GM12878 (cell line): ENCODE measurements around the gene TMEM235. TPM values are rescaled to one million over a fixed set of nuclear protein-coding genes. Genes with fewer than 3 reads are reported as not detected.

Experiments
- ATAC-seq: fragments of 200-7000 bp; cut with Tn5 transposase; 3 replicates; pipeline ENCODE4 v1.9.1; 2020; ENCODE audit warnings: mild to moderate bottlenecking, moderate library complexity
- BruUV-seq: library from RNA; stranded (reverse); fragments of 400-500 nt; replicated peaks from 2 replicates; lab custom pipeline; 2021; lab: Mats Ljungman, UMichigan
- CTCF ChIA-PET: fragments of 300-600 bp; sonication (Branson Sonifier 250); formaldehyde crosslinking; extraction: SDS; loops from one replicate; lab custom pipeline; 2021; ENCODE audit warnings: inconsistent platforms; lab: Yijun Ruan, JAX
- POLR2A ChIA-PET: fragments of 350-600 bp; formaldehyde crosslinking; extraction: SDS; loops from one replicate; lab custom pipeline; 2021; ENCODE audit warnings: inconsistent platforms; lab: Charles Lee
- RAD21 ChIA-PET: fragments of 300-600 bp; sonication (Branson Sonifier 250); formaldehyde crosslinking; loops from one replicate; lab custom pipeline; 2023; ENCODE audit warnings: antibody characterized with exemption; ENCODE audit not compliant: unreplicated experiment; lab: Charles Lee
- SMC1A ChIA-PET: fragments of 300-600 bp; sonication (Branson Sonifier 250); formaldehyde crosslinking; loops from one replicate; lab custom pipeline; 2023; ENCODE audit not compliant: unreplicated experiment, uncharacterized antibody; lab: Charles Lee
- DNase-seq: peaks from one replicate; pipeline ENCODE4 v3.0.0-alpha.2; 2011; ENCODE audit warnings: low read depth, low spot score
- FAIRE-seq: peaks from 3 replicates; lab custom pipeline; 2011; peaks lifted over from hg19 to GRCh38; lab: Jason Lieb, UNC
- H2AFZ ChIP-seq: 2 replicates; pipeline ENCODE4 v1.6.0; 2011; ENCODE audit warnings: low read depth, low read length, control low read depth; ENCODE audit not compliant: control insufficient read depth
- H3K27ac ChIP-seq: 2 replicates; pipeline ENCODE4 v1.5.1; 2011; ENCODE audit warnings: control low read depth; ENCODE audit not compliant: control insufficient read depth, insufficient read depth
- H3K27me3 ChIP-seq, 2 experiments: replicated peaks in 1 of 2; 2 replicates each; pipeline versions ENCODE4 v1.6.0 to v1.6.1; 2011; ENCODE audit warnings: low read length in 1 of 2; ENCODE audit not compliant: control insufficient read depth in 2 of 2, insufficient read depth in 2 of 2
- H3K36me3 ChIP-seq, 2 experiments: 2 replicates each; pipeline ENCODE4 v1.5.1; 2011; ENCODE audit warnings: low read length in 1 of 2; ENCODE audit not compliant: control insufficient read depth in 2 of 2, insufficient read depth in 2 of 2
- H3K4me1 ChIP-seq: 2 replicates; pipeline ENCODE4 v1.6.1; 2011; ENCODE audit warnings: mild to moderate bottlenecking, low read length, moderate library complexity, mixed read lengths; ENCODE audit not compliant: control insufficient read depth, insufficient read depth
- H3K4me2 ChIP-seq: 2 replicates; pipeline ENCODE4 v1.6.0; 2011; ENCODE audit warnings: control low read depth; ENCODE audit not compliant: control insufficient read depth, insufficient read depth
- H3K4me3 ChIP-seq: fragments of 200-600 bp; sonication (generic); 2 replicates; pipeline ENCODE4 v1.5.1; 2016
- H3K79me2 ChIP-seq: 2 replicates; pipeline ENCODE4 v1.6.0; 2011; ENCODE audit warnings: low read length; ENCODE audit not compliant: control insufficient read depth, insufficient read depth
- H3K9ac ChIP-seq: 2 replicates; pipeline ENCODE4 v1.8.0; 2011; ENCODE audit warnings: low read length, control low read depth, mixed read lengths; ENCODE audit not compliant: control insufficient read depth, insufficient read depth
- H3K9me3 ChIP-seq: replicated peaks from 3 replicates; pipeline ENCODE4 v1.5.1; 2011; ENCODE audit warnings: mild to moderate bottlenecking, low read length; ENCODE audit not compliant: control insufficient read depth, insufficient read depth
- H4K20me1 ChIP-seq: 2 replicates; pipeline ENCODE4 v1.6.0; 2011; ENCODE audit not compliant: control insufficient read depth, insufficient read depth
- RUNX3 ChIP-seq: IDR thresholded peaks from 2 replicates; pipeline ENCODE4 v1.6.1; 2012; ENCODE audit warnings: low read length, inconsistent platforms
- TBL1XR1 ChIP-seq: IDR thresholded peaks from 2 replicates; pipeline ENCODE4 v1.6.1; 2012; ENCODE audit warnings: low read depth, low read length, improper control_type of control experiment
- WGBS: methylation state at CpG from one replicate; pipeline ENCODE4 v1.1.6; 2016; ENCODE audit warnings: low lambda C conversion rate; ENCODE audit not compliant: insufficient replicate concordance, insufficient coverage; ENCODE audit errors: missing lambda C conversion rate; 5-methylcytosine and 5-hydroxymethylcytosine counted together
- in situ Hi-C: fragments of 300-500 bp; cut with MboI; formaldehyde crosslinking; loops from 9 replicates; pipeline ENCODE4 v1.14.3; 2018; ENCODE audit warnings: mixed read lengths
- intact Hi-C: fragments of 100-400 bp; cut with micrococcal nuclease; formaldehyde crosslinking; loops from one replicate; pipeline ENCODE4 v1.14.2; 2022; ENCODE audit not compliant: unreplicated experiment
- polyA plus RNA-seq, 11 experiments: library from polyadenylated mRNA; depleted of rRNA in 4 of 11; unstranded in 6 of 11; stranded (reverse) in 5 of 11; fragments of >200 nt; fragmentation: Nextera tagmentation in 4 of 11; fragmentation: Illumina TruSeq in 1 of 11; extraction: Ambion mirVana in 4 of 11; extraction: Trizol in 1 of 11; gene quantifications; 1 replicate in 1 of 11; 2 replicates in 10 of 11; pipeline versions ENCODE4 v1.2.1 to v1.2.3, GENCODE V29; 2011 to 2016; ENCODE audit warnings: inconsistent platforms in 2 of 11, missing spikeins in 2 of 11, low read depth in 1 of 11
- total RNA-seq, 4 experiments: library from RNA; depleted of rRNA in 3 of 4; stranded (reverse); fragments of >200 nt in 3 of 4; fragmentation: Illumina TruSeq in 1 of 4; extraction: Trizol in 1 of 4; gene quantifications; 2 replicates each; pipeline versions ENCODE4 v1.2.1 to v1.2.3, GENCODE V29; 2013 to 2021
- TF ChIP-seq, protein P1 (sequence below): IDR thresholded peaks from 2 replicates; pipeline ENCODE4 v1.6.1; 2011; ENCODE audit warnings: borderline replicate concordance, low read depth, mild to moderate bottlenecking, moderate library complexity, mixed read lengths, low read length; ENCODE audit not compliant: insufficient read depth; ENCODE audit errors: extremely low read length
- TF ChIP-seq, protein P2 (sequence below): IDR thresholded peaks from 2 replicates; pipeline ENCODE4 v1.6.1; 2011; ENCODE audit warnings: borderline replicate concordance, low read depth, mild to moderate bottlenecking, moderate library complexity, low read length; ENCODE audit not compliant: insufficient read depth, poor library complexity, severe bottlenecking
- TF ChIP-seq, protein P3 (sequence below): fragments of 450-650 bp; IDR thresholded peaks from 2 replicates; pipeline ENCODE4 v1.6.1; 2017; ENCODE audit warnings: mild to moderate bottlenecking, moderate library complexity

Gene TMEM235
- total and polyA plus RNA-seq, 10 of the 15 experiments (the other 5 are each of a cell fraction or from before 2014, with no cell fraction given), result not detected

DNA sequence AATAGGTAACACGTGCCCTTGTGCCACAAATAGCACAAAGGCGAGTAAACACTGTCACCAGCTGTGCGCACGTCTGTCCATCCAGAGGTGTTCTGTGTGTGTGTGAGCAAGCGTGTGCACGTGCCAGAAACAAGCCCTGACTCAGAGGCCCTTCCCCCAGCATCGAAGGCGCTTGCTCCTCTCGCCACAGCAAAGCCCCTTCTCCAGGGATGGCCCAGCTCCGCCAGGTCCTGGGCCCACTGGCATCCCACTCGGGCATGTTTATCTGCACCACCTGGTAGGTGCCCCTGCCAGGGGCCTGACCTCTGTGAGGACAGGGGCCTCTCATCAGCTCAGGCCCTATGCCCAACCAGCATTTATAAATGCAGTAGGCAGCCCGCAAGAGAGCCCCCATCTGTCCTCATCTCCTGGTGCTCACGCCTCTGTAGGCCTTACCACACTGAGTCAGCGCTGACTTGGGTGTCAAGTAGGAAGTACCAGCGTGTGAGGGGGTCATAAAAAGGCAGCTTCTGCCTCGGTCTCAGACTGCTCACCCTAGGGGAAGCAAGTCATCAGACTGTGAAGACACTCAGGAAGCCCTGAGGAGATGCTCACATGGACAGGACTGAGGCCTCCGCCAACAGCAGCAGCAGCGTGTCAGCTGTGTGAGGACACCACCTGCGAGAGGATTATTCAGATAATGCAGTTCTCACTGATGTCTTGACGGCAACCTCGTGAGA lies 10.8 kb downstream of the TMEM235 start:
- BruUV-seq, result no TSS peak
- H3K27ac ChIP-seq, result peak overlapping the region; percentile 61
- peak overlapping the region; percentile 71 for H2AFZ ChIP-seq
- DNase-seq (peak; percentile 66), FAIRE-seq (peak; percentile 89), ATAC-seq (peak; percentile 71)
- H3K9ac ChIP-seq, result no peak overlapping the region; the same call in 1 of the 2 replicates
- peak overlapping the region; percentile 38; the same call in 1 of the 2 replicates for H3K4me2 ChIP-seq
- RAD21 ChIA-PET, result interaction anchor here (0.7 to 1.4 kb wide), 6 partner anchors 9 to 222 kb away, joined by 3 to 7 read pairs (median 4); no protein-coding TSS in a partner anchor
- H3K9me3 ChIP-seq, result no peaks in the 10 kb centered on the region
- H4K20me1 ChIP-seq, result no peaks in the 10 kb centered on the region
- H3K4me1 ChIP-seq, result peaks cover 20% of the 10 kb centered on the region
- CTCF ChIA-PET, result interaction anchor here (0.9 to 1.6 kb wide), 2 partner anchors 9 to 10 kb away, joined by 3 to 11 read pairs; no protein-coding TSS in a partner anchor
- in situ Hi-C loops, result no loop called here
- WGBS, result 44% methylated on average over 20 of the region's 21 CpGs
- TF ChIP-seq, protein P1, sequence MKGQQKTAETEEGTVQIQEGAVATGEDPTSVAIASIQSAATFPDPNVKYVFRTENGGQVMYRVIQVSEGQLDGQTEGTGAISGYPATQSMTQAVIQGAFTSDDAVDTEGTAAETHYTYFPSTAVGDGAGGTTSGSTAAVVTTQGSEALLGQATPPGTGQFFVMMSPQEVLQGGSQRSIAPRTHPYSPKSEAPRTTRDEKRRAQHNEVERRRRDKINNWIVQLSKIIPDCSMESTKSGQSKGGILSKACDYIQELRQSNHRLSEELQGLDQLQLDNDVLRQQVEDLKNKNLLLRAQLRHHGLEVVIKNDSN, result no peak
- TF ChIP-seq, protein P2, sequence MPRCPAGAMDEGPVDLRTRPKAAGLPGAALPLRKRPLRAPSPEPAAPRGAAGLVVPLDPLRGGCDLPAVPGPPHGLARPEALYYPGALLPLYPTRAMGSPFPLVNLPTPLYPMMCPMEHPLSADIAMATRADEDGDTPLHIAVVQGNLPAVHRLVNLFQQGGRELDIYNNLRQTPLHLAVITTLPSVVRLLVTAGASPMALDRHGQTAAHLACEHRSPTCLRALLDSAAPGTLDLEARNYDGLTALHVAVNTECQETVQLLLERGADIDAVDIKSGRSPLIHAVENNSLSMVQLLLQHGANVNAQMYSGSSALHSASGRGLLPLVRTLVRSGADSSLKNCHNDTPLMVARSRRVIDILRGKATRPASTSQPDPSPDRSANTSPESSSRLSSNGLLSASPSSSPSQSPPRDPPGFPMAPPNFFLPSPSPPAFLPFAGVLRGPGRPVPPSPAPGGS, result peak; percentile 87
- TF ChIP-seq, protein P3, sequence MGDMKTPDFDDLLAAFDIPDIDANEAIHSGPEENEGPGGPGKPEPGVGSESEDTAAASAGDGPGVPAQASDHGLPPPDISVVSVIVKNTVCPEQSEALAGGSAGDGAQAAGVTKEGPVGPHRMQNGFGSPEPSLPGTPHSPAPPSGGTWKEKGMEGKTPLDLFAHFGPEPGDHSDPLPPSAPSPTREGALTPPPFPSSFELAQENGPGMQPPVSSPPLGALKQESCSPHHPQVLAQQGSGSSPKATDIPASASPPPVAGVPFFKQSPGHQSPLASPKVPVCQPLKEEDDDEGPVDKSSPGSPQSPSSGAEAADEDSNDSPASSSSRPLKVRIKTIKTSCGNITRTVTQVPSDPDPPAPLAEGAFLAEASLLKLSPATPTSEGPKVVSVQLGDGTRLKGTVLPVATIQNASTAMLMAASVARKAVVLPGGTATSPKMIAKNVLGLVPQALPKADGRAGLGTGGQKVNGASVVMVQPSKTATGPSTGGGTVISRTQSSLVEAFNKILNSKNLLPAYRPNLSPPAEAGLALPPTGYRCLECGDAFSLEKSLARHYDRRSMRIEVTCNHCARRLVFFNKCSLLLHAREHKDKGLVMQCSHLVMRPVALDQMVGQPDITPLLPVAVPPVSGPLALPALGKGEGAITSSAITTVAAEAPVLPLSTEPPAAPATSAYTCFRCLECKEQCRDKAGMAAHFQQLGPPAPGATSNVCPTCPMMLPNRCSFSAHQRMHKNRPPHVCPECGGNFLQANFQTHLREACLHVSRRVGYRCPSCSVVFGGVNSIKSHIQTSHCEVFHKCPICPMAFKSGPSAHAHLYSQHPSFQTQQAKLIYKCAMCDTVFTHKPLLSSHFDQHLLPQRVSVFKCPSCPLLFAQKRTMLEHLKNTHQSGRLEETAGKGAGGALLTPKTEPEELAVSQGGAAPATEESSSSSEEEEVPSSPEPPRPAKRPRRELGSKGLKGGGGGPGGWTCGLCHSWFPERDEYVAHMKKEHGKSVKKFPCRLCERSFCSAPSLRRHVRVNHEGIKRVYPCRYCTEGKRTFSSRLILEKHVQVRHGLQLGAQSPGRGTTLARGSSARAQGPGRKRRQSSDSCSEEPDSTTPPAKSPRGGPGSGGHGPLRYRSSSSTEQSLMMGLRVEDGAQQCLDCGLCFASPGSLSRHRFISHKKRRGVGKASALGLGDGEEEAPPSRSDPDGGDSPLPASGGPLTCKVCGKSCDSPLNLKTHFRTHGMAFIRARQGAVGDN, result peak; percentile 56
- TF ChIP-seq RUNX3 (peak; percentile 4; the same call in 1 of the 2 replicates), TBL1XR1 (no peak)
- intact Hi-C loops, result no loop called here
- no peak overlapping the region for H3K4me3 ChIP-seq
- H3K36me3 ChIP-seq, result no peaks in the 10 kb centered on the region
- H3K27me3 ChIP-seq, result no peaks in the 10 kb centered on the region
- POLR2A ChIA-PET, result interaction anchor here (0.9 to 1.4 kb wide), 3 partner anchors 9 to 49 kb away, joined by 3 read pairs; no protein-coding TSS in a partner anchor
- no peaks in the 10 kb centered on the region for H3K79me2 ChIP-seq
- SMC1A ChIA-PET, result interaction anchor here (1.0 kb wide), 4 partner anchors 9 to 43 kb away, joined by 3 to 7 read pairs (median 4); partner anchors contain the start of gene BIRC5
